ENCODE results near the gene RNF212B.
A peak's percentile ranks its signal among the peaks of the same experiment; 100 is the strongest.

- TF ChIP-seq EZH2 (IDR thresholded peaks at IDR 0.05; ENCODE audit: borderline replicate concordance, low read length) (no peak), CTCF (conservative IDR thresholded peaks at IDR 0.05 in 1 of 2, IDR thresholded peaks at IDR 0.05 in 1 of 2; ENCODE audit: extremely low read depth in 1 of 2, insufficient read depth in 1 of 2, low read depth in 1 of 2, low read length in 2 of 2) (peak; percentile 38 to 74)
These were observed 63.7 kb downstream of the RNF212B start for GRCh38 chr14:23301288-23301968.

Data from mammary epithelial cell (primary cell).